CD14-positive monocyte (primary cell): ENCODE data around the gene STX18. TPM values are rescaled to one million over a fixed set of nuclear protein-coding genes. Genes with fewer than 3 reads are reported as not detected.
A peak's percentile ranks its signal among the peaks of the same experiment; 100 is the strongest.

Experiments
- DNase-seq, 3 donors: peaks; one replicate each; pipeline ENCODE4 v3.0.0-alpha.2; 2011 to 2022
- H2AFZ ChIP-seq: 2 replicates; pipeline ENCODE4 v1.6.0; 2012; ENCODE audit warnings: mild to moderate bottlenecking, low read depth, low read length, inconsistent platforms; ENCODE audit not compliant: insufficient read depth, poor library complexity, severe bottlenecking
- H3K27ac ChIP-seq, 2 donors: 1 replicate in 1 of 2; 2 replicates in 1 of 2; pipeline ENCODE4 v1.5.1; 2012 to 2013; ENCODE audit warnings: low read length in 2 of 2, control low read depth in 1 of 2, inconsistent platforms in 1 of 2, low read depth in 1 of 2, mild to moderate bottlenecking in 1 of 2
- H3K27me3 ChIP-seq, 2 donors: one replicate each; pipeline versions ENCODE4 v1.6.0 to v1.6.1; 2011 to 2013; ENCODE audit warnings: low read length in 2 of 2; ENCODE audit not compliant: control insufficient read depth in 2 of 2, insufficient read depth in 2 of 2
- H3K36me3 ChIP-seq, 2 donors: replicated peaks in 1 of 2; 1 replicate in 1 of 2; 2 replicates in 1 of 2; pipeline versions ENCODE4 v1.5.1 to v1.6.1; 2012 to 2013; ENCODE audit warnings: low read length in 2 of 2, control low read depth in 1 of 2, inconsistent platforms in 1 of 2, mild to moderate bottlenecking in 1 of 2; ENCODE audit not compliant: insufficient read depth in 2 of 2, control insufficient read depth in 1 of 2
- H3K4me1 ChIP-seq, 2 donors: 1 replicate in 1 of 2; 2 replicates in 1 of 2; pipeline versions ENCODE4 v1.5.1 to v1.6.1; 2012 to 2013; ENCODE audit warnings: low read length in 2 of 2, control low read depth in 1 of 2, inconsistent platforms in 1 of 2, mild to moderate bottlenecking in 1 of 2, moderate library complexity in 1 of 2; ENCODE audit not compliant: insufficient read depth in 2 of 2, control insufficient read depth in 1 of 2
- H3K4me2 ChIP-seq: replicated peaks from 2 replicates; pipeline ENCODE3; 2012; ENCODE audit warnings: low read length, moderate library complexity, mild to moderate bottlenecking; ENCODE audit not compliant: poor library complexity, severe bottlenecking; ENCODE audit errors: extremely low read depth
- H3K4me3 ChIP-seq, 3 experiments: fragments of 200-600 bp in 1 of 3; sonication (generic) in 1 of 3; replicated peaks in 1 of 3; 1 replicate in 2 of 3; 2 replicates in 1 of 3; pipeline ENCODE4 v1.5.1; 2011 to 2013; ENCODE audit warnings: low read length in 3 of 3, mild to moderate bottlenecking in 3 of 3, control low read depth in 2 of 3, low read depth in 2 of 3, inconsistent platforms in 1 of 3, moderate library complexity in 1 of 3
- H3K79me2 ChIP-seq: 2 replicates; pipeline ENCODE4 v1.6.0; 2012; ENCODE audit warnings: mild to moderate bottlenecking, control low read depth, inconsistent platforms, low read length, moderate library complexity; ENCODE audit not compliant: insufficient read depth
- H3K9ac ChIP-seq: 2 replicates; pipeline ENCODE4 v1.6.0; 2017; ENCODE audit warnings: low read length, mild to moderate bottlenecking; ENCODE audit not compliant: insufficient read depth, poor library complexity, severe bottlenecking
- H3K9me3 ChIP-seq, 2 donors: replicated peaks in 1 of 2; 1 replicate in 1 of 2; 2 replicates in 1 of 2; pipeline versions ENCODE4 v1.5.1 to v1.6.1; 2012 to 2013; ENCODE audit warnings: low read length in 2 of 2, control low read depth in 1 of 2; ENCODE audit not compliant: control insufficient read depth in 1 of 2, insufficient read depth in 1 of 2
- H4K20me1 ChIP-seq: 2 replicates; pipeline ENCODE4 v1.6.0; 2012; ENCODE audit warnings: mild to moderate bottlenecking, low read length, control low read depth, moderate library complexity; ENCODE audit not compliant: insufficient read depth
- H3K27ac Mint-ChIP-seq, 7 donors: one replicate each; pipeline ENCODE4 v1.8.0; 2020; ENCODE audit warnings: mild to moderate bottlenecking in 7 of 7, mixed read lengths in 7 of 7, moderate library complexity in 6 of 7, inconsistent platforms in 2 of 7
- H3K27me3 Mint-ChIP-seq, 3 donors: one replicate each; pipeline ENCODE4 v1.8.0; 2021 to 2022; ENCODE audit warnings: low read depth in 3 of 3, mild to moderate bottlenecking in 3 of 3, mixed read lengths in 3 of 3, moderate library complexity in 3 of 3, inconsistent platforms in 1 of 3
- H3K36me3 Mint-ChIP-seq, 2 donors: one replicate each; pipeline ENCODE4 v1.8.0; 2020; ENCODE audit warnings: mixed read lengths in 2 of 2, inconsistent platforms in 1 of 2, mild to moderate bottlenecking in 1 of 2
- H3K4me1 Mint-ChIP-seq: one replicate; pipeline ENCODE4 v1.8.0; 2020; ENCODE audit warnings: mild to moderate bottlenecking, mixed read lengths
- H3K4me3 Mint-ChIP-seq, 2 donors: one replicate each; pipeline ENCODE4 v1.8.0; 2020; ENCODE audit warnings: mild to moderate bottlenecking in 2 of 2, mixed read lengths in 2 of 2, moderate library complexity in 1 of 2
- H3K9me3 Mint-ChIP-seq, 7 donors: one replicate each; pipeline ENCODE4 v1.8.0; 2020 to 2022; ENCODE audit warnings: mixed read lengths in 7 of 7, mild to moderate bottlenecking in 6 of 7, moderate library complexity in 6 of 7, inconsistent platforms in 2 of 7
- CTCF ChIP-seq: fragments of 200-600 bp; IDR thresholded peaks from one replicate; pipeline ENCODE4 v1.8.0; 2022; ENCODE audit warnings: antibody characterized with exemption, mild to moderate bottlenecking
- WGBS: methylation state at CpG from one replicate; pipeline ENCODE4 v1.1.5; 2013; ENCODE audit warnings: missing lambda C conversion rate; ENCODE audit not compliant: insufficient coverage; 5-methylcytosine and 5-hydroxymethylcytosine counted together
- intact Hi-C, 2 donors: fragments of 100-400 bp; cut with micrococcal nuclease; formaldehyde crosslinking; loops; one replicate each; pipeline versions ENCODE4 v1.15.0 to v1.15.1; 2023
- polyA plus RNA-seq, 3 donors: library from polyadenylated mRNA; depleted of rRNA in 1 of 3; unstranded in 2 of 3; stranded (reverse) in 1 of 3; fragments of 300-500 nt in 2 of 3; fragments of >200 nt in 1 of 3; fragmentation: Illumina TruSeq in 2 of 3; gene quantifications; 1 replicate in 2 of 3; 2 replicates in 1 of 3; pipeline ENCODE4 v1.2.3, GENCODE V29; 2012 to 2021

STX18 gene
- polyA plus RNA-seq, 3 donors, result 19.0 to 24.1 (median 19.6) TPM

DNA sequence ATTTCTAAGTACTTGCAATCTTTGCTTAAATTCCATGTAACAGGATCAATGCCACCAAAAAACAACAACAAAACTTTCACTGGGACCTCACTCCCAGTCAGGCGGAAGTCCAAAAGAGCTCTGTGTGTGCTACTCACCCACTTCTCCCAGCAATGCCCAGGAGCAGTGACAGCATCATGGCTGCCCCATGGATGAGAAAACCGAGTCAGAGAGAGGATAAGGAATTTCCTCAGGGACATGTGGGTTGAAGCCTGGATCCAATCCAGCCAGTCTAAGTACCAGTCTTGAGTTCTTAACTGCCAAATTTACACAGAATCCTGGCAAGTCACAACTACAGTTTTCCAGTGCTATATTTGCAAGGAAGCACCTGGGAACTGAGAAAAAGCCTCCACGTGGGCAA, 64.5 kb downstream of the STX18 start:
- Histone ChIP-seq H2AFZ (no peak overlapping the region), H3K27me3 (no peaks in the 10 kb centered on the region), H4K20me1 (peaks cover 76% of the 10 kb centered on the region), H3K4me1 (no peaks in the 10 kb centered on the region), H3K9me3 (no peaks in the 10 kb centered on the region), H3K4me2 (no peak overlapping the region), H3K36me3 (peaks cover 0 to 1% of the 10 kb centered on the region in 2 donors), H3K4me3 (no peak overlapping the region), H3K9ac (no peak overlapping the region), H3K27ac (no peak overlapping the region), H3K79me2 (peaks cover 35% of the 10 kb centered on the region)
- no peak for DNase-seq
- no peak for TF ChIP-seq CTCF
- intact Hi-C loops, result no loop called here
- WGBS, result 97% methylated on average over 3 of the region's 3 CpGs
- H3K4me3 Mint-ChIP-seq, result no peak overlapping the region
- no peaks in the 10 kb centered on the region for H3K27me3 Mint-ChIP-seq
- peaks cover 0 to 10% of the 10 kb centered on the region in 2 donors for H3K36me3 Mint-ChIP-seq
- no peak overlapping the region for H3K27ac Mint-ChIP-seq
- peaks cover 4% of the 10 kb centered on the region for H3K4me1 Mint-ChIP-seq
- H3K9me3 Mint-ChIP-seq, result no peaks in the 10 kb centered on the region

GRCh38 chr4:4474476-4474875, 67.4 kb downstream of the STX18 start:
- no peaks in the 10 kb centered on the region for H3K4me1 ChIP-seq
- 80% methylated on average over 1 of the region's 3 CpGs for WGBS
- peaks cover 50% of the 10 kb centered on the region for H4K20me1 ChIP-seq
- no peak overlapping the region for H3K9ac ChIP-seq
- peaks cover 0 to 2% (median 0%) of the 10 kb centered on the region in 7 donors for H3K9me3 Mint-ChIP-seq
- H2AFZ ChIP-seq, result no peak overlapping the region
- no peak for TF ChIP-seq CTCF
- H3K27me3 ChIP-seq, result no peaks in the 10 kb centered on the region
- peaks cover 21 to 26% of the 10 kb centered on the region in 2 donors for H3K36me3 Mint-ChIP-seq
- H3K27me3 Mint-ChIP-seq, result no peaks in the 10 kb centered on the region
- peak overlapping the region in 1 of 7 donors; percentile 46 for H3K27ac Mint-ChIP-seq
- no peak overlapping the region for H3K27ac ChIP-seq
- no peak overlapping the region for H3K4me3 ChIP-seq
- no peaks in the 10 kb centered on the region for H3K9me3 ChIP-seq
- H3K36me3 ChIP-seq, result peaks cover 18 to 30% of the 10 kb centered on the region in 2 donors
- no peak overlapping the region for H3K4me3 Mint-ChIP-seq
- intact Hi-C loops, result no loop called here
- peaks cover 25% of the 10 kb centered on the region for H3K79me2 ChIP-seq
- H3K4me2 ChIP-seq, result no peak overlapping the region
- no peak for DNase-seq
- H3K4me1 Mint-ChIP-seq, result peaks cover 4% of the 10 kb centered on the region
